Stimulated activated CD4-positive, alpha-beta T cell treated with anti-CD3 and anti-CD28 coated beads, TNF-alpha, amount 100 ng/mL, for 48 hours (primary cell): ENCODE results near the gene DNAJB1.
A peak's percentile ranks its signal among the peaks of the same experiment; 100 is the strongest.

Experiments used
- DNase-seq, 3 donors: peaks; one replicate each; pipeline ENCODE4 v3.0.0-alpha.2; 2020; ENCODE audit warnings: low read depth in 3 of 3

The DNAJB1 gene

DNA sequence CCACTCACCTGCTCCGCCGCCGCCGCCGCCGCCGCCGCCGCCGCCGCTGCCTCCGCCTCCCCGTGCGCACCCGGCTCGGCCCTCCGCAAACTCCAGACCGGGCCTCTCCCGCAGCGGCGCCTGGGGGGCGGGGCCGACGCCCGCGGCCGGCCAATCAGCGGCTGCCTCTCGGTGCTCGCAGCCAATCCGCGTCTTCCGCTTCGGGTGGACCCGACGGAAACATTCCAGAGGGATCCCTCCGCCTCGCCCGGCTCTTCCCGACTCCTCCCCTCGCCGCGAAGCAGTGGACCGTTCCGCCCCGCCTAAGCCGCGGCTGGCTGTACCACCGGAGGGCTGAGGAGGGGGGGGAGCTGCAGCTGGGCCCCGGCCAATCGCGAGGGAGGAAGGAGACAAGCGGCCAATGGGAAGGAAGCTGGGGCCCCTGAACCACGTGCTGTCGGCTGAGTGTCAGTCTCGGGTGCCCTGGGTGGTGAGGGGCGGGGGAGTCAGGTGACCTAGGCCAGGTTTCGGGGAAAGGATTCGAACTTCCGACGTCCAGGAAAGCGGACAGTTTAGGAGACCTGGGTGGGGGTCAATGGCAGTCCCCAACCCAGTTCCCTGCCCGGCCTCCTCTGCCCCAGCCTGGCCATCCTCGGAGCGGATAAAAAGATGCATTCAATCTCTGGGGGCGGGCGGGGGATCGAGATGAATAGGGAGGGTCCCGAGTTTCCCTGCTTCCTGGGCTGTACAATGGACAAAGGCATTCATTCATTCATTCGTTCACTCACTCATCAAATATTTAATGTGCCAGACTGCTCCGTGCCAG is 22.0 kb downstream of the DNAJB1 start, which contains the start of gene GIPC1:
TSS of gene GIPC1 (minus strand) at position 99 of the 805 bp plus-strand sequence. CDS start 13,151 bp downstream, outside the sequence.
- DNase-seq, result peak; percentile 65 to 78 (median 70)

- DNase-seq, result no peak
Observed at GRCh38 chr19:14495672-14496028, 22.5 kb downstream of the DNAJB1 start.

GRCh38 chr19:14494910-14495671 is 23.1 kb downstream of the DNAJB1 start:
- no peak for DNase-seq

DNA sequence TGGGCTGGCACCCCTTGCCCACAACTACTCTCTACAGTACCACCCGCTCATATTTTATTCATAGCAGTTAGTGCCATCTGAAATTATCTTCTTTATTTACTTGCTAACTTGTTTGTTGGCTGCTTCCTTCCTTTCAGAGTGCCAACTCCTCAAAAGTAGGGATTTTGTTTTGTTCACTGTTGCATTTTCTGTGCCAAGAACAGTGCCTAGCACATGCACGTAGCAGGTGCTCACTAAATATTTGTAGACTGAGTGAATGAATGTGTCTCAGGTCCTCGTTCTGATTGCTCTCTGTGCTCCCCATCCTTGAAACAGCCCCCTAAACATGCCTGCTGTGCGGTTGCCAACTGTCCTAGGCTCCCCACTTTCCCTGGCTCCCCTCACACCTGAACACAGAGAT is 23.8 kb downstream of the DNAJB1 start:
- DNase-seq, result no peak

- DNase-seq, result no peak
Observed at GRCh38 chr19:14492756-14493337, 25.4 kb downstream of the DNAJB1 start.

DNA sequence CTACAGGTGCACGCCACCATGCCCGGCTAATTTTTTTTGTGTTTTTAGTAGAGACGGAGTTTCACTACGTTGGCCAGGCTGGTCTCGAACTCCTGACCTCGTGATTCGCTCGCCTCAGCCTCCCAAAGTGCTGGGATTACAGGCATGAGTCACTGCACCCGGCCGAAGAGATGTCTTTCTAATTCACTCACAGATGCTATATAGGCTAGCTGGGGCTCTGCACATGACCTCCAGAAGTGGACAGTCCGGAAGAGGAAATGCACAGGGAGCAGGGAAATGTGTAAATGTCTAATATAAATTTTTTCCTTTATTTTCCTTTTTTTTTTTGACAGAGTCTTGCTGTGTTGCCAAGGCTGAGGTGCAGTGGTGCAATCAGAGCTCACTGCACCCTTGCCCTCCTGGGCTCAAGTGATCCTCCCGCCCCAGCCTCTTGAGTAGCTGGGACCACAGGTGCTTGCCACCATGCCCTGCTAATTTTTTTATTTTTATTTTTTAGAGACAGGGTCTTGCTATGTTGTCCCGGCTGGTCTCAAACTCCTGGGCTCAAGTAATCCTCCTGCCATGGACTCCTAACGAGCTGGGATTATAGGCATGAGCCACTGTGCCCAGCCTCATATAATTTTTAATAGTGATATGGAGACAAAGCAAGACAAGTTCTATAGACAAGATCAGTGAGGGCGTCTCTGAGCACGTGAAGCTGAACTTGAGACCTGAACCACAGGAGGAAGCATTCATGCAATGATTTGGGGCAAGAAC is 30.6 kb downstream of the DNAJB1 start:
- DNase-seq, result no peak

DNA sequence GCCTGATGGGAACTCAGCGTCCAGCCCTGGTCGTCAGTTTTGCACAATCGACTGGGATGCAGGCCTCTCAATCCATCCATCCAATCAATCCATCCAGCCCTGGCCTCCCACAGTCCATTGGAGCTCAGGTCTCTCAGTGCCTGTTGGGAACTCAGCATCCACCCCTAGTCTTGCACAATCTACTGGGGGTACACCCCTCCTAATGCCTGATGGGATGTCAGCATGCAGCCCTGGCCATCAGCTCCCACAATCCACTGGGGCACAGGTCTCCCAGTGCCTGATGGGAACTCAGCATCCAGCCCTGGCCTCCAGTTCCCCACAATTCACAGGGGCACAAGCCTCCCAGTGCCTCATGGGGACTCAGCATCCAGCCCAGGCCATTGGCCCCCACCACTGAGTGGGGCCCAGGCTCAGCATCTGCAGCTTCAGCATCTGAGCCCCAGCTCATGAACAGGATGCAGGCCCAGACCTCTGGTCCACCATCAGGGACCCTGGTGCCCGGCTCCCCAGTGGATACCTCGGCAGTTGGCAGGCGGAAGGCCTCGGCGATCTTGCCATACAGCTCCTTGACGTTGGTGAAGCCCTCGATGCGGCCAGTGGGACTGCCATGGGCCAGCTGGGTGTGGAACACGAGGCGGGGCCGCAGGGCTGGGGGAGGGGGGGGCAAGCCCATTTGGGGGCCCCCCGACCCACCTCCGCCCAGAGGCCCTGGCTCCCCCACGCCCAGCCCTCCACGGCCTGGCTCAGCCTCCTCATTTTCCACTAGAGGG is 35.8 kb downstream of the DNAJB1 start:
- no peak for DNase-seq

DNA sequence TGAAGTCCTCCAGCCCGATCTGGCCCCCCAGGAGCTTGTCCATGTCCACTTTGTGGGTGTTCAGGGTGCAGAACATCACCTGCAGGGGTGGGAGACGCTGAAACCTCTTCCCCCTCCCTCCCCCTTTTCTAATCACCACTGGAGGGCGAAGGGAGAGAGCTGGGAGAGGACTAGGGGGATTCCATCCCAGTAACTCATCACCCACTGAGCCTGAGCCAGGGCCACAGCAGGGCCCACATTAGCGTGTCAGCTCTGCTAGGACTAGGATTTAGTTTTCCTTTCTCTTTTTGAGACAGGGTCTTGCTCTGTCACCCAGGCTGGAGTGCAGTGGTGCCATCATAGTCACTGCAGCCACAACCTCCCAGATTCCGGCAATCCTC is 37.5 kb downstream of the DNAJB1 start:
- DNase-seq, result no peak

- peak; percentile 57 to 65 (median 60) for DNase-seq
Observed at GRCh38 chr19:14479975-14480699, 38.1 kb downstream of the DNAJB1 start.

- DNase-seq, result no peak
Observed at GRCh38 chr19:14479309-14479974, 38.8 kb downstream of the DNAJB1 start.

DNA sequence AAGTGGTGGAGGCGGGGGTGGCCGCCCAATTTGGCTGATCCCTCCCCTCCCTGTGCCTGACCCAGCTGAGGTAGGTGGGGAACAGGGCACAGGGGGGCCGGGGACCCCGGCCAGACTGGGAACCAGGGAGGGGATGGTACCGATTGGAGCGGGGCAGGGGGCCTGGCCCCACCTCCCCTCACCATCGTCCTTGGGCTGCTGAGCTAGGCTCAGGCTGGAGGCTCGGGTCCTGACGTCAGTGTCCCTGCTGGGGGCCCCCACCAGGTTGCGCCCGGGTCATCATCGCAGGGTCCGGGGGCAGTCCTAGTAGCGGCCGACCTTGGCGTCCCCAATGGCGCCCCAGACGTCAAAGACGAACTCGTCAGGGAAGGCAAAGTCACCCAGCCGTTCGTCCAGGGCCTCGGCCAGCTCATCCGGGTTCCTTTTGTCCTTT is 40.1 kb downstream of the DNAJB1 start:
- no peak for DNase-seq

- DNase-seq, result no peak
Observed at GRCh38 chr19:14477418-14478112, 40.6 kb downstream of the DNAJB1 start.

DNA sequence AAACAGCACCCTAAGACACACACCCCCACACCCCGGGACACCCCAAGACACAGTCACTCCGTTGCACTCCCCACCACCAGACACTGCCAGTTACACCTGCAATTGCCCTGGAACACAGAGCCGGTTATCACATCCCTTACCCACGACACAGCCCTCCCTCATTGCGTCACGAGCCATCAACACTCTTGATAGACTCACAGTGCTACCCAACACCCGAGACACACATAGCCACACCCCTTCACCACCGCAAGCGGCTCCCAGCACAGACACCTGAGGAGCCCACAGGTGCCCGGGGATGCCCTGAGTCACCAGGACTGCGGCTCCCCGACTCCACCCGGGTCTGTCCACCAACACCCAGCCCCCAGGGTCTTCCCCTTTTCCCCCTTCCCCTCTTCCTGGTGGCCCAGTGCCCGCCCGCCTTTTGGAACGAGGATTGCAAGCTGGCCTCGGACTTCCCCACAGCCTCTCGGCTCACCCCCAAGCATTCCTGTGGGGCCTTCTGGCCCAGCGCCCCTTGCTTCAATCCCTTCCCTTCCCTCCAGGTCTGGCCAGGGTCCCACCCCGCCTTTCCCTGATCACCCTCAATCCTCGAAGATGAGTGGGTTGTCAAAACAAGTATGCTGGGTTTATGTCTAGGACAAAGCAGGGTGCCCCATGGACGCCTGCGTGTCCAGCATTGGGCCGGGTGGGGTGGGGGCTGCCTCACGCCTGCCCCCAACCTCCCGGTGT is 41.4 kb downstream of the DNAJB1 start:
- no peak for DNase-seq

DNA sequence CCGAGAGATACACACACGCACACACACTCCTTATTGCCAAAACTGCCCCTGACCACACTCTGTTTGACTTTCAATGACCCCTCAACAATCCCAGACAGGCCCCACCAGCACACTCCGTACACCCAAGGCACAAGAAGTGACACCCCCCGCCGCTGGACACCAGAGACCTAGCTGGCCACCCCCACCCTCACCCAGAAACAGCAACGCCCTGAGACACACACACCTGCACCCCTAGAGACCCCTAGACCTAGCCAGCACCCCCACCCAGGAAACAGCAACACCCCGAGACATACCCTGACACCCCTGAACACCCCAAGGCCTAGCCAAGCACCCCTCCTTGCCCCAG is 41.9 kb downstream of the DNAJB1 start:
- no peak for DNase-seq

DNA sequence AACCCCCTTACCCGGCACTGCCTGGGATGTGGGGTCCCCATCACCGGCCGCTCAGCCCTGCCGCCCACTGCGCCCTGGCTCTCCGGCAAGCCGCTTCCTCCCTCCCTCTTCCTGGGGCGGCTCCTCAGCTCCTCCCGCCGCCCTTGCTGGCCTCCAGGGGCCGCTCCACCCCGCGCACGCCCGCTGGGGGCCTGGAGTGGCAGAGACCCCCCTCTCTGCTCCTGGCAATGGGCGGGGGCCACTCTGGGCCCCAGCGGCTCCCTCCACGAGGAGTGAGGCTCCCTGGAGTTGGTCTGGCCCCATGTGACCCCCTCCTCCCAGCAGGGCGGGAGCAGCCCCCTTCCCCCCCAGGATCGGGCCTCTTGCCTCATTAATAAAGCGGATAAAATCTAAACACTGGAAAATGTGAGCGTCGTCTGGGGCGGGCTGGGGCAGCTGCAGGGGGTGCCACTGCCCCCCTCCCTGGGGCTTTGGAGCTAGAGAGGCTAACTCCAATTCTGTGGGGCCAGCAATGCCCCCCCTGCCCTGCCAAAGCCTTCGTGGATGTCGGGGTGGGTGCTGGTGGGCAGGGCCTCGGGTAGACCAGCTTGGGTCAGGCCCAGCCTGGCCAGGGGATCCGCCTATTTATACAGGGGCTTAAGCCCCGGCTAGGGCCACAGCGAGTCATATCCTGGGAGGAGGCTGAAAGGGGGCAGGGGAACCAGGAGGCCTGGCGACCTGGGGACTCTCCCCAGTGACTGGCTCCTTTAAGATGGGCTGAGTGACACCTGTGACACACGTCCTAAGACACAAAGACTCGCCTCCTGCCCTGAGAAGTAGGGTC is 42.7 kb downstream of the DNAJB1 start, which contains the start of gene PTGER1:
TSS of gene PTGER1 (minus strand) at position 104 of the 823 bp plus-strand sequence. CDS start 1,034 bp downstream, outside the sequence.
- no peak for DNase-seq

- no peak for DNase-seq
Observed at GRCh38 chr19:14474827-14475226, 43.4 kb downstream of the DNAJB1 start.

DNA sequence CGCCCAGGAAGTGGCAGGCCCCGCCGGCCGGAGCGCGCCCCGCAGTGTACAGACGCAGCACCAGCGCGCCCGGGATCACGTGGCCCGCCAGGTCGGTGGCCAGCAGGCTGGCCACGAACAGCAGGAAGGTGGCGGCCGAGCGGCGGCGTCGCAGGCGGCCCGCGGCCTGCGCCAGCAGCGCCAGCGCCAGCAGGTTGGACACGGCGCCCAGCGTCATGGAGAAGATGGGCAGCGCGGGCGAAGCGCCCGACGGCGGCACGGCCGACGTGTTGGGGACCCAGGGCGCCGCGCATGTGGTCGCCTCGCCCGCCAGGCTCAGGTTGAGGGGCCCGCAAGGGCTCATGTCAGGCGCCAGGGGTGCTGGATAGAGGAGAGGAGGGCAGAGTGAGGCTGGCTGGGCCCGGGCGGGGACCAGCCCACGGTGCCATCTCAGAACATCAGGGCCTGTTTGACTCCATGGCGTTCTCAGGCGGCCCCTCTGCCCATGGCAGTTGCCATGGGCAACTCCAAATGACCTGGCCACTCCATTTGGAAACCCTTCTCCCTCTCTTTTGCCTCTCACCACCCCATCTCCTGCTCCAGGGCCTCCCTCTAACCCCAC is 44.1 kb downstream of the DNAJB1 start:
- DNase-seq, result no peak
